ENCODE results near the gene PLCE1. TPM values are rescaled to one million over a fixed set of nuclear protein-coding genes. Genes with fewer than 3 reads are reported as not detected.

PLCE1 gene
- total and polyA plus RNA-seq, 12 donors, result 0.84 to 62.0 (median 9.1) TPM

DNA sequence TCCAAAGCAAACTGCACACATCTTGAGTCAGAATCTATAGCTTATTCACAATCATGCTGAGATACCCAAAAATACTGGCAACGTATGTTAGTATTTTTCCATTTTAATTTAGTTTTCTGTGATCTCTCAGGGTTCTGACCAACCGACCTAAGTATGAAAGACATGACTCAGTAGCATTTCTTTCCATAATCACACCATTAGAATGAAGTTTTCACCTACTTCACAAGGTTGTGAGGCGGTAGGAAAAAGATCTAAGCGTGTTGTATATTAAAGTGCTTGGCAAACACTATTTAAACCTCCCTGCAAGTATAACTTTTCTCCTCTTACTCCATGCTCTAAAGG, 49.1 kb downstream of the PLCE1 start:
- H3K9me3 ChIP-seq, result no peaks in the 10 kb centered on the region
- TF ChIP-seq, protein P1, sequence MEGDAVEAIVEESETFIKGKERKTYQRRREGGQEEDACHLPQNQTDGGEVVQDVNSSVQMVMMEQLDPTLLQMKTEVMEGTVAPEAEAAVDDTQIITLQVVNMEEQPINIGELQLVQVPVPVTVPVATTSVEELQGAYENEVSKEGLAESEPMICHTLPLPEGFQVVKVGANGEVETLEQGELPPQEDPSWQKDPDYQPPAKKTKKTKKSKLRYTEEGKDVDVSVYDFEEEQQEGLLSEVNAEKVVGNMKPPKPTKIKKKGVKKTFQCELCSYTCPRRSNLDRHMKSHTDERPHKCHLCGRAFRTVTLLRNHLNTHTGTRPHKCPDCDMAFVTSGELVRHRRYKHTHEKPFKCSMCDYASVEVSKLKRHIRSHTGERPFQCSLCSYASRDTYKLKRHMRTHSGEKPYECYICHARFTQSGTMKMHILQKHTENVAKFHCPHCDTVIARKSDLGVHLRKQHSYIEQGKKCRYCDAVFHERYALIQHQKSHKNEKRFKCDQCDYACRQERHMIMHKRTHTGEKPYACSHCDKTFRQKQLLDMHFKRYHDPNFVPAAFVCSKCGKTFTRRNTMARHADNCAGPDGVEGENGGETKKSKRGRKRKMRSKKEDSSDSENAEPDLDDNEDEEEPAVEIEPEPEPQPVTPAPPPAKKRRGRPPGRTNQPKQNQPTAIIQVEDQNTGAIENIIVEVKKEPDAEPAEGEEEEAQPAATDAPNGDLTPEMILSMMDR (IDR thresholded peaks at IDR 0.05), result no peak
- peaks cover 0 to 3% (median 0%) of the 10 kb centered on the region in 9 donors for H3K36me3 ChIP-seq
- peaks cover 0 to 10% (median 0%) of the 10 kb centered on the region in 9 donors for H3K4me1 ChIP-seq
- no peak for ATAC-seq
- H3K27me3 ChIP-seq, result no peaks in the 10 kb centered on the region
- no peak overlapping the region for H3K27ac ChIP-seq
- no peak overlapping the region for H3K4me3 ChIP-seq
- intact Hi-C loops (cut with DNase I), result no loop called here
- WGBS, 2 donors, result 83 to 88% methylated on average over 4 of the region's 4 CpGs
- DNase-seq, result no peak

Other genes with a start within 250 kb of the PLCE1 start
- under 1 TPM in 5 of 10 donors, not detected in 5; 0.38 to 0.68 (median 0.45) TPM for gene LGI1, start 236.0 kb upstream of the PLCE1 start, total RNA-seq
- under 1 TPM in 1 of 2 donors, not detected in 1; 0.03 TPM for gene LGI1, start 236.0 kb upstream of the PLCE1 start, polyA plus RNA-seq
- 1 to 10 TPM; 1.6 to 4.0 (median 2.5) TPM for gene SLC35G1, start 100.0 kb upstream of the PLCE1 start, total RNA-seq
- 1 to 10 TPM in 1 of 2 donors, under 1 TPM in 1; 0.86 to 1.5 TPM for gene SLC35G1, start 100.0 kb upstream of the PLCE1 start, polyA plus RNA-seq

Data from heart right ventricle (tissue), 16 donors.